SH-SY5Y (cell line): ENCODE results near the gene PLXNA3.

Experiments used
- GATA2 ChIP-seq: IDR thresholded peaks from 2 replicates; pipeline ENCODE4 v1.6.1; 2011; ENCODE audit warnings: mild to moderate bottlenecking, low read depth, low read length
- GATA3 ChIP-seq: IDR thresholded peaks from 2 replicates; pipeline ENCODE4 v1.6.1; 2011; ENCODE audit warnings: low read depth, mild to moderate bottlenecking, low read length, moderate library complexity

DNA sequence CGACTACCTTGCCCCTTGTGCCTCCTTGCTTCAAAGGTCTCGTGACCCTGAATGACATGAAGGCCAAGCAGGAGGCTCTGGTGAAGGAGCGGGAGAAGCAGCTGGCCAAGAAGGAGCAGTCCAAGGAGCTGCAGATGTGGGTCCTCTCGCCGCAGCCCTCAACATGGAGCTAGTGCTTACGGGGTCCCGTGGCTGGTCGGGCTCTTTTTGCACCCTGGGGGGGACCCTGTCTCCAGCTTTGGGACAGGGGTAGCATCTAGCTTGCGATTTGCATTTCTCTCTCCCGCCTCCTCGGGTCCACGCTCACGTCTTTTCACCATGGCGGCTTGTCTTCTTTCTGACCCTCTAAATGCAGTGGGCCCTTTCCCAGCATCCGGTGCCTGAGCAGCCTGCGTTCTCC, 12.3 kb upstream of the PLXNA3 start:
- TF ChIP-seq GATA3 (no peak), GATA2 (no peak)
